ENCODE data around the gene C5orf47.
"Not testable (repeated sequence)": the region's sequence is repeated elsewhere in the genome, so short reads cannot be mapped to it uniquely, and the experiment has no call there.

The C5orf47 gene

GRCh38 chr5:174011441-174011840 is 22.5 kb downstream of the C5orf47 start:
- no peak for TF ChIP-seq CTCF (conservative IDR thresholded peaks at IDR 0.05; ENCODE audit: low read depth)
- DNase-seq (ENCODE audit: low spot score) = no peak
- POLR2A ChIA-PET (ENCODE audit: low non-redundant PET) = no interaction called here
- H3K27ac ChIP-seq = no peak overlapping the region
- CTCF ChIA-PET = interaction anchor here (0.6 kb wide), 1 partner anchor 967 kb away, joined by 11 read pairs; no protein-coding TSS in a partner anchor

GRCh38 chr5:174020069-174020927 is 31.3 kb downstream of the C5orf47 start:
- not testable (repeated sequence) for H3K27ac ChIP-seq
- CTCF ChIA-PET = interaction anchor here (0.6 to 1.0 kb wide), 4 partner anchors 13 to 349 kb away, joined by 3 to 4 read pairs (median 3); no protein-coding TSS in a partner anchor
- POLR2A ChIA-PET (ENCODE audit: low non-redundant PET) = interaction anchor here (0.5 kb wide), 1 partner anchor 1357 kb away, joined by 5 read pairs; no protein-coding TSS in a partner anchor
- DNase-seq (ENCODE audit: low spot score) = peak; percentile 65
- peak; percentile 32; the same call in 1 of the 2 replicates for TF ChIP-seq CTCF (conservative IDR thresholded peaks at IDR 0.05; ENCODE audit: low read depth)

DNA sequence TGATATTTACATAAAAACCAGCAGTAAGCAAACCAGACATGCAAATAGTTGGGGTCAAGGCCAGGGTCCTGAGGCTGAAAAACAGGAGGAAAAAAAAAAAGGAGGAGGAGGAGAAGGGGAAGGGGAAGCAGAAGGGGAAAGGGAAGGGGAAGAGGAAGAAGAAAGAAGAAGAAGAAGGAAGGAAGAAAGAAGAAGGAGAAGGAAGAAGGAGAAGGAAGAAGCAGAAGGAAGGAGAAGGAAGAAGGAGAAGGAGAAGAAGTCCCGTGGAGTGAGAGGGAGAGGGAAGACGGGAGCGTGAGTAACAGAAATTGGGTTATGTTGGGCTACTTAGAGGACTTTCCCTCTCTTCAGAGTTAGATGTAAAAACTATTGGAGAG is 31.9 kb downstream of the C5orf47 start:
- DNase-seq (ENCODE audit: low spot score) = no peak
- ChIA-PET POLR2A (ENCODE audit: low non-redundant PET) (no interaction called here), CTCF (interaction anchor here (0.7 to 1.0 kb wide), 2 partner anchors 291 to 297 kb away, joined by 3 to 4 read pairs; no protein-coding TSS in a partner anchor)
- TF ChIP-seq CTCF (conservative IDR thresholded peaks at IDR 0.05; ENCODE audit: low read depth) = no peak
- no peak overlapping the region for H3K27ac ChIP-seq

GRCh38 chr5:174022384-174023095 is 33.6 kb downstream of the C5orf47 start:
- no peak for DNase-seq (ENCODE audit: low spot score)
- no peak for TF ChIP-seq CTCF (conservative IDR thresholded peaks at IDR 0.05; ENCODE audit: low read depth)
- H3K27ac ChIP-seq = no peak overlapping the region
- POLR2A ChIA-PET (ENCODE audit: low non-redundant PET) = no interaction called here
- CTCF ChIA-PET = no interaction called here

GRCh38 chr5:174030286-174030685 is 41.3 kb downstream of the C5orf47 start:
- POLR2A ChIA-PET (ENCODE audit: low non-redundant PET) = no interaction called here
- CTCF ChIA-PET = interaction anchor here (0.6 kb wide), 1 partner anchor 8 kb away, joined by 4 read pairs; no protein-coding TSS in a partner anchor
- DNase-seq (ENCODE audit: low spot score) = no peak
- TF ChIP-seq CTCF (conservative IDR thresholded peaks at IDR 0.05; ENCODE audit: low read depth) = no peak
- no peak overlapping the region for H3K27ac ChIP-seq

DNA sequence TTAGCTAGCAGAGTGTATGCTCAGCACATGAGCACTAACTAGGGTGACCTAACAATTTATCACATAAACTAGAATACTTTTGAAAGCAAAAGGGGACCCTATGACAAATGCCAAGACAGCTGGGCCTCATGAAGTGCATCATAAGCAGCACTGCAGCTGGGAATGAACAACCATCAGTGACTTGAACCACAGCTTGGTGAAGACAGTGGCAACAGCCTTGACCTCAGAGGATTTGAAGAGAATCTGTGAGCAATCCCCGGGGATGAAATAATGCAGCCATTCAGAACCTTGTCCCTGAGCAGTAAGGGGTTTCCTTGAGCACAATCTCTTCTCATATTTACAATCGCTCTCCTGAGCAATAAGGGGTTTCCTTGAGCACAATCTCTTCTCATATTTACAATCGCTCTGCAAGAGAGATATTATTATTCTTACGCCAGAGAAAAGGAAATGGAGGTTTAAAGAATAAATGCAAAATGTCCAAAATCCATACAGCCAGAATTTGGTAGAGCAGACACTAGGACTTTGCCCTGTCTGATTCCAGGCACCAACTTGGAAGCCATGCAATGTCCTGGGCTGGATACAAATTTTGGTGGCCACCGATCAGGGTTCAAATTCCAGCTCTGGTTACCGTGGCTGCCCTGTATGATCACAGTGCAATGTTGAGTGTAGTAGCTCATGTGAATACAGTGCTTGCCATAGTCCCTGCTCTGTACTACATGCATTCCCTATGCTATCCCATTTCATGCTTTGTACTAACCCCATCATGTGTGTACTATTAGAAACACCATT is 55.7 kb downstream of the C5orf47 start:
- POLR2A ChIA-PET (ENCODE audit: low non-redundant PET) = no interaction called here
- no peak for TF ChIP-seq CTCF (conservative IDR thresholded peaks at IDR 0.05; ENCODE audit: low read depth)
- H3K27ac ChIP-seq = no peak overlapping the region
- CTCF ChIA-PET = interaction anchor here (0.6 to 3.4 kb wide), 8 partner anchors 55 to 273 kb away, joined by 3 to 54 read pairs (median 4); no protein-coding TSS in a partner anchor
- no peak for DNase-seq (ENCODE audit: low spot score)
